Forelimb muscle (tissue), 1 donor: Measurements from ENCODE around the gene TAC3. TPM values are rescaled to one million over a fixed set of nuclear protein-coding genes. Genes with fewer than 3 reads are reported as not detected.
"Not testable (repeated sequence)": the region's sequence is repeated elsewhere in the genome, so short reads cannot be mapped to it uniquely, and the experiment has no call there.

Experiments used
- DNase-seq: peaks from one replicate; pipeline ENCODE4 v3.0.0-alpha.2; 2013; ENCODE audit warnings: low read depth
- polyA plus RNA-seq: library from polyadenylated mRNA; unstranded; fragments of 120-200 nt; gene quantifications from one replicate; pipeline ENCODE4 v1.2.1, GENCODE V29; 2013; ENCODE audit not compliant: insufficient read length

Gene TAC3
- polyA plus RNA-seq, 1 donor = not detected

DNA sequence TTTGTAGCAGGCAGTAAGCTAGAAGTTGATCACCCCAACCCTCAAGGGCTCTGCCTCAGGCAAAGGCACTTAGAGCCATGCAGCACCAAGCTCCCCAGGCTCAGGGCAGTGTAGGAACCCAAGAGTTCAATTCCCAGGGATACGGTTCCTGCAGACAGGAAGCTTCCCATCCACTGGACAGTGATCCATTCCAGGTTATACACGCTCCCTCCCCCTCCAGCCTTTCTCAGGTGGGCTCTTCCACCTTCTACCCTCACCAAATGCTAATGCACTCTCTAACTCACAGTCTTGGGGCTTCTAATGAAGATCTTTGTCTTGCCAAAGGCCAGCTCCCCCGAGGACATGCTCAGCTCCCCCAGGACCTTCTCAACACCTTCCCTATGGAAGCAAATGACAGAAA, 20.9 kb upstream of the TAC3 start:
- no peak for DNase-seq

DNA sequence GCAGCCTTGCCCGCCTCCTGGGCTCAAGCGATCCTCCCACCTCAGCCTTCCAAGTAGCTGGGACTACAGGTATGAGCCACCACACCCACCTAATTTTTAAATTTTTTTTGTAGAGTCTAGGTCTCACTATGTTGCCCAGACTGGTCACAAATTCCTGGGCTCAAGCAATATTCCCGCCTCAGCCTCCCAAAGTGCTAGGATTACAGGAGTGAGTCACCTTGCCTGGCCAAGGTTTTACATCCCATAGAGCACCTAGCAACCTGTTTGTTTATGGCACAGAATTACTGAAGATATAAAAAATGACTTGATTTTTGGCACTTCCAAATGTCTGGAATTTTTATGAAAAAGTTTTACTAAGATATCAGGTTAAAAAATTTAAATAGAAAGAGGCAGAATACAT, 17.1 kb upstream of the TAC3 start:
- DNase-seq = no peak

DNA sequence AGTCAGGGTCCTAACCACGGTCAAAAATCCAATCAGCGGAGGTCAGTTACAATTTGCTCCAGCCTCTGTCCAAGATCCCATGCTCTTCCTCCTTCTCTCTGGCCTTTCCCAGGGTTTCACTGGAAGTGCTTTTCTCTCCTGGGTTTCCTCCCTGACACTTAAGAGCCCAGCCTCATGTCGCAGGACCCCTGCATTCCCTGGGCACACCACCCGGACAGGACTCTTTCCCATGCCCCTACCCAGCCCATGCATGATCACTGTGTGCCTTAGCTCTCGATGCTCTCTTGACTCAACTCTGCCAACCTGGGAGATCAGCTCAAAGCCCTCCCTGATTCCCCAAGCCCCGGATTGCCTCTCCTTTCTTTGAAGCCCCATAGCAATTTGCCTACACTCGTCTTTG, 15.5 kb upstream of the TAC3 start:
- no peak for DNase-seq

DNA sequence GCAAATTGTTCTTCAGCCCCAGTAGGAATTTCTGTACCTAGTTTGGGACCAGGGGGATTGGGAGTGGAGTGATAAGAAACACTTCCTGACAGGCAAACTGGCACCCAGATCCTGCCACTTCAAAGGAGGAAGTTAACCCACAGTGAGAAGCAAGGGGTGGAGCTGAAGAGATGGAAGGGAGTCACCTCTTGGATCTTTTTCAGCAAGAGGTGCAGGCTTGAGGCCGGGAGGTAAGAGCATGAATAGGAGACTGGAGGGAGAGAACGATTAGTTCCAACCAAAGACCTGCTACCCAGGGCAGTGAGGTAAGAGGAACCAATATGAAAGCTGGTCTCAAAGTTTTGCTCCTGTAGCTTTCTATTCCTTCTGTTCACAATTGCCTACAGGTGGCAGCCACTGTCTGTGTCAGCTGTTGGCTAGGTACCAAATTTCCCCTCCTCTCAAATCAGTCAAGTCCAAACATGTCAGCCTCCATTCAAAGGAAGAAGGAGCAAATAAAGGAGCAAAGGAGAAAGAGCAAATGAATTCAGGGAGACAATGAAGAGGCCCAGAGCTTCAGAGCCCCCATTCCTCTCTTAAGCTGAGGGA, 14.9 kb upstream of the TAC3 start:
- DNase-seq = no peak

DNA sequence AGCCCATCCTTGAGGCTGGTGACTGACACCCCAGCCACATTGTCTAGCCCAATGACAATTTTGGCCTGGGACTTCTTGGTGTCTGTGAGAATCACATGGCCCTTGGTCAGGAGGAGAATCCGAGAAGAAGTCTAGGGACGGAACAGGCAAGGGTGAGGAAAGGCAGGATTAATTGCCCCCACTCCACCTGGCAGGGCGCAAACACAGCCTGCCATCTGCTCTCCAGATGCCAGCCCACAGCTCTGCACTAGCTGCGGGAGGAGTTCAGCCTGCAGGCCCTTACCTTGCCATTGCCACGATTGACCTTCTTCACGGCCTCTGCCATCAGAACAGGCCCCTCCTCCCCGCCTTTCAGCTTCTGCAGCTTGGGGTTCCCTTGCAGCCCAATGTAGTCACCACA, 13.1 kb upstream of the TAC3 start:
- no peak for DNase-seq

DNA sequence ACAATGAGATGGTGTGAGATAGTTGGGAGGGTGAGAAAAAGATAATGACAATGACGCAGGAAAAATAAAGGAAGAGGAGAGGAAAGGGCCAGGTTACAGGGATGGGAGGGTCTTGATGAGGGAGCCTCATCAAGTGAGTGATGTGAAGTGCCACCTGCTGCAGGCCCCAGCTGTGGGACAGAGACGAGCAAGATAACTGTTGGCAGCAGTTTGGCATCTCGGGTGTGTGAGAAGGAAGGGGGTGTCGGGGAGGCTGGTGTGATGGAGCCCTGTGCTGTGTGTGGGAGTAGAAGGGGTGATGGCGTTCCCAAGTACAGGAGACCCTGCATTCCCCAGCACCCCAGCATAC, 11.4 kb upstream of the TAC3 start:
- DNase-seq = no peak

DNA sequence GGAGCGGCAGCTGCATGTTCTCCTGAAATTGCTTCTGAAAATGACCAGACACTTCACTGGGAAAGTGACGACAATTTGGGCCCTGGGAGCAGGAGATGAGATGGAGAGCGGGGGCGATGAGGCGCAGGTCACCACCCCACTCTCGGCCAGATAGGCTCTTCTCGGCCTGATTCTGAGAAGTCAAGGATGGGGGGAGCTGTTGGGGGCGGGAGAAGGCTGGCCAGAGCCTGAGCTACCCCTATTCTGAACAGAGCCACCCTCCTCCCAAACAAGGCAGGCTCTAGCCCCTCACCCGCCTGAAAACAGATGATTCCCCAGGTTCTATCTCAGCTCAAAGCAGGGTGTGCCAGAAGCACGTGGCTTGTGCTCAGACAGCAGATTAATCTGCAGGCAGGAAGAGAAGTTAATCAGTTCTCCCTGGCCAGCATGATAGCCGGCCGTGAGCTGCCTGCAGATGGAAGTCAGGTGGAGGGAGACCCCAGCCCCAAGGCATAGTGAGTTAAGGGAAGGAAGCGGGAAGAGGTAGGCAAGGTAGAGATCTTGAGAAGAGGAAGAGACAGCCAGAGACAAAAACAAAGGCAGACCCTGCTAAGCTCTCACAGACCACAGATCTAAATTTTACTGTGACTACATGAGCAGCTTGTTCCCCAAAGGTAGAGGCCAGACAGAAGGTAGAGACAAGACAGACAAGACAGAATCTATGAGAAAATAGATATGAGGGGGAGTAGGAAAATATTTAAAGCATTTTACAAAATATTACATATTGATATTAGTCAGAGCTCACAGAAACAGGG, 10.9 kb upstream of the TAC3 start:
- DNase-seq = no peak

DNA sequence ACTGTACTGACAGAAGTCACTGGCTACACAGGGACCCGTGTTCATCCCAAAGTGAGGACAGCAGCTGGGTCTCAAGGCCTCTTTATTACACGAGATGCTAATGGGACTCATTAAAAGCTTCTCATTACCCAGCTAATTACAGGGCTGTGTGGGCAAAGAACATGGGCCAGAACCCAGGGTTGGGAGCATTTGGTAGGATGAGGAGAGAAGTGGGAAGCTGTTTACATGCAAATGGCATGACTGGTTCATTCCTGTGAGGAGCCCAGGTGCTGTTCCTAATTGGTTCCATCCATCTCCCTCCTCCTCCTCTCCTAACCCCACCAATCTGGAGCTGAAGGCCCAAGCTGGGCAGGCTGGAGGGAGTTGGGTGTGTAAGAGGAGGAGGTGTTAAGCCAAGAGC, 8.9 kb upstream of the TAC3 start:
- no peak for DNase-seq

DNA sequence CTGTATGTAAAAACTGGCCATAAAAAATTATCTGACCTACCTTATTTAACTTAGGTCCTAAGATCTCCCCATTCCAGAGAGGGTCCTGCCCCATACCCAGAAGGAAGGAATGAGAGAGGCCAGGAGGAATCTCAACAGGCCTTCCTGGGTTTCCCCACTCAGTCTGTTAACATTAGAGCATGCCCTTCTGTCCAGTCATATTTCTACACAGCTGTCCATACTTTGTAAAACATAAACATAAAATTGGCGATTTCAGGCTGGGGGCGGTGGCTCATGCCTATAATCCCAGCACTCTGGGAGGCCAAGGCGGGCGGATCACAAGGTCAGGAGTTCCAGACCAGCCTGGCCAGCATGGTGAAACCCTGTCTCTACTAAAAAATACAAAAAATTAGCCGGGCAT, 6.0 kb upstream of the TAC3 start:
- not testable (repeated sequence) for DNase-seq

DNA sequence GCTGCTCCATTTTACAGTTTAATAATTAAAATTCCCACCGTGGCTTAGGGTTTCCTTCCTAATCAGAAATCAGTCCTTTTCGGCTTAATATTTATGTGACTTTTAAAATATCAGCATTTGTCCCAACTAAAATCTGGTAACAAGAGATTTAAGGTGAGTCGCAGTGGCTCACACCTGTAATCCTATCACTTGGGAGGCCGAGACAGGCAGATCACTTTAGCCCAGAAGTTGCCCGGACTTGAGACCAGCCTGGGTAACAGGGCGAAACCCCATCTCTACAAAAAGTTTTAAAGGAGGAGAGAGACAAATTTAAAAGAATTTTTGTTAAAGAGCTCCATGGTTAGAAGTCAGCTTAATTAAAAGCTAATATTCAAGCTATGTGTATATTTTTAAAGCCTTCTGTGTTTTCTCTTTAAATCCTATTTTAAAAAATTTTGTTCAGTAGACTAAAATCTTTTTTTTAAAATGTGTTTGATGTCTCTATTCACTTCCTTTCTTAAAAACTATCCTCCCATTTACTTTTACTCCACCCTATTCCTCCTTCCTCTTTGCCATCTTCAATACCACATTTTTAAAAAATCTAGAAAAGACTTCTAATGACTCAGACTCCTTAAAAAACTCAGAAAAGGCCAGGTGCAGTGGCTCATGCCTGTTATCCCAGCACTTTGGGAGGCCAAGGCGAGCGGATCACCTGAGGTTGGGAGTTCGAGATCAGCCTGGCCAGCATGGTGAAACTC, 3.8 kb upstream of the TAC3 start:
- no peak for DNase-seq

DNA sequence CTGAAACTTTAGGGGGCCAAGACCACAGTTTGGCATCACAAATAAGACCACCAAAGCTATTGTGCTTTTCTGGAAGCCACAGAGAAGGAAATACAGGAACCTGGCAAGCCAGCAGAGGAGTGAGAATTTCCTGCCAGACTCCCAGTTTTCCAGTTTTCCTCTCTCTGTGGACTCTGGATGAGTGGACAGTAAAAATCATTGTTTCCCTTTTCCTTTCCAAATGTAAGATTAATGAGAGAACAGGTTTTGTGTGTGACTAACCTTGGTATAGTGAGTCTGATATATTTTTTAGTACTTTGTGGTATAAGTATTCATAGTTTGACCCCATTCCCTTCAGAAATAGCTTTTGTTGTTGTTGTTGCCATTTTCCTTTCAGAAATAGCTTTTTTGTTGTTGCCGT, 2.6 kb upstream of the TAC3 start:
- no peak for DNase-seq

DNA sequence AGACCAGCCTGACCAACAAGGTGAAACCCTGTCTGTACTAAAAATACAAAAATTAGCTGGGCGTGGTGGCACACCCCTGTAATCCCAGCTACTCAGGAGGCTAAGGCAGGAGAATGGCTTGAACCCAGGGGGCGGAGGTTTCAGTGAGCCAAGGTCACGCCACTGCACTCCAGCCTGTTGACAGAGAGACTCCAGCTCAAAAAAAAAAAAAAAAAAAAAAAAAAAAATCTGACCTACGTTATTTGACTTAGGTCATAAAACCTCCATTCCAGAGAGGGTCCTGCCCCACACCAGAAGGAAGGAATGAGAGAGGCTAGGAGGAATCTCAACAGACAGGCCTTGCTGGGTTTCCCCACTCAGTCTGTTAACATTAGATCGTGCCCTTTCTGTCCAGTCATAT, 2.0 kb upstream of the TAC3 start:
- not testable (repeated sequence) for DNase-seq

DNA sequence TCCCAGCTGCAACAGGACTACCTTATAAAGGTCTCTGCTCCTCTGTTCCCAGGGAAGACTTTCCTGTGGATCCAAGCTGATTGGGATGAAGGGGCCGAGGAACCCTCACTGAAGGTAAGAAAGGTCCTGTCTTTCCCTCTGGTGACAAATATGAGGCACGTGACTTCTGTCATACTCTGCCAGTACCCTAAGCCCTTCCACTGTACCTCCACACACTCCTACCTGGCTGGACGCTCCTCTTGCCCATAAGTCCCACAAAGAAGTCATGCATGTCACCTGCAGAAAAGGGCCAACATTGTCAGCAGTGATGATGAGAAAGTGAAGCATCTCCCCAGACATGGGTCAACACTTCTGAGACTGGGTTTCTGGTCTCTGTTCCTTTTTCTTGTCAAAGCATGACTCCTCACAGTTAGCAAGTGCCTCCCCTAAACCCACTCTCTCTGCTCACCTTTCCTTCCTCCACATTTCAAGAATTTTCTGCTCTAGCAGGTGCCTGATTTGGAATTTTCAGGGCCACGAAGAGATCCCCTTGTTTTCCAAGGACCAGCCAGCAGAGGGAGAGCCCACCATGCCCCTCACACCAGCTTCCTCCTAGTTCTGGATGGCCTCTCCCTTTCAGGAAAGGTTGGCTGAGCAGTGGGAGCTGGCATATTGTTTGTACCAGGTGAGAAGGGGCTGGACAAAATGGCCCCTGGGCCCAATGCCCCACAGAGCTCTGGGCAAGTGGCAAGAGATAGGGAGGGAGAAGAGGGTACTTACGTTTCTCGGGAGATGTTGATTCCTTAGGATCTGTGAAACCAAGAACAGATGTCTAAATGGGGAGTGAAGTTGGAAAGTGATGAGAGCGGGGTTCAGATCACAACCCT, 3.5 kb downstream of the TAC3 start:
- DNase-seq = no peak

DNA sequence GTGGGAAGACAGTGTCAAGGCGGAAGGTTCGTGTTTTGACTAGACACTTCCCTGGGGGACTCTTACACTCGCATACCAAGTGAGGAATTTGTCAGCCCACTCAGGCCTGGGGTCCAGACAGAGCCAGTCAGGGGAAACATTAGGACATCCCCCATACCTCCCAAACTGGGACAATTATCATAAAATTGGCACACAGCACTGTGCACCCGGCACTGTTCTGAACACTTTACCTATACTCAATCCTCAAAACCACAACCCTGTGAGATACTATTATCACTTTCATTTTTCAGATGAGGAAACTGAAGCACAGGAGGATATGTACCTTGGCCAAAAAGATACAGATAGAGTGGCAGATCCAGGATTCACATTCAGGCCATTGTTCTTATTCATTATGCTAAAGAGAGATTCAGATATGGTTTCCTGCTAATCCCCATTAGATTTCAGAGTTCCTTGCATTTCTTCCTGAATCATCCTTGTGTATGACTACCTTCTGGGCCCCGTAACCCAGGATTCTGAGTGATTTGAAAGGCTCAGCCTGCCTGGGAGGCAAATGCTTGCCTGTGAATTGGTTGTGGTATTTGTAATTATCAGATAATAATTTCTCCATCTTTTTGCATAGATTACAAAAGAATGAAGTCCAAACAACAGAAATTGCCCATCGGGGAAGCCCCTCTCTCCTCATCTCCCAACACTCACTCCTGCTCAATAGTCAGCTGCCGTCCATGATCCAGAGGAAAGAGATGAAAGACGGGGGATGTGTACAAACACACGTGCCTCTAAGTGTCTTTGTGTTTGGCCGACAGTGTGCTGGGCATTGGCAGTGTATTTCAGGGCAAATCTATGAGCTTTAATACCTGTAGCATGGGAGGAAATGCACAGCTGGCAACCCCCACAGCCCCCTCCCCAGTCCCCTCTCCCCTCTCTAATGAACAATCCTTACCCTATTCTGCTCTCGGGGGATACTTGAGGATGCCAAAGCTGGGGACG, 4.6 kb downstream of the TAC3 start:
- DNase-seq = no peak

DNA sequence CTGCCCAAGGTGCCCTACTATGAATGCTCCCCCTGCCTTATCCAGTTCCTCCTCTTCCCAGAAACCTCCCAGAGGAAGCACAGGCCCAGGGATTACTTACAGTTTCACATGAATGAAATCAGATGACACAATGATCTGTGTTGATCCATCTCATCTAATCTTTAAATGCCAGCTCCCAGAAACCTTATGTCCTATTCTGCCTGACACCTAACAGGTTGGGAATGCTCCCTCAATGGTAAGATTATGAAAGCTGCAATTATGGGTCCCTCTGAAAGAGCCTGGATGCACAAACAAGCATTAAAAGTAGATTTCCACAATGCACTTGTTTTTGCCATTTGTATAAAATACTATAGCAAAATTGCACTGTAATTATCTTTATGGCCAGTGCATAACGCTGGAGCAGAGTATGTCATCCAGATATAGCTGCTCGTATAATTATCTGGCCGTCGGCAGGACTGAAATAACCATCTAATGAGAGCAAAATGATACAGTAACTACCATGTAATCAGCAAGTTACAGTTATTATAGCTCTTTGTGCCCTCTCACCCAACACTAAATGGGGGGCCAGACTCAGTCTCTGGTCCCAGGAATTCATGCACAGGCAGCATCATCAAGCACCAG, 5.6 kb downstream of the TAC3 start:
- no peak for DNase-seq

DNA sequence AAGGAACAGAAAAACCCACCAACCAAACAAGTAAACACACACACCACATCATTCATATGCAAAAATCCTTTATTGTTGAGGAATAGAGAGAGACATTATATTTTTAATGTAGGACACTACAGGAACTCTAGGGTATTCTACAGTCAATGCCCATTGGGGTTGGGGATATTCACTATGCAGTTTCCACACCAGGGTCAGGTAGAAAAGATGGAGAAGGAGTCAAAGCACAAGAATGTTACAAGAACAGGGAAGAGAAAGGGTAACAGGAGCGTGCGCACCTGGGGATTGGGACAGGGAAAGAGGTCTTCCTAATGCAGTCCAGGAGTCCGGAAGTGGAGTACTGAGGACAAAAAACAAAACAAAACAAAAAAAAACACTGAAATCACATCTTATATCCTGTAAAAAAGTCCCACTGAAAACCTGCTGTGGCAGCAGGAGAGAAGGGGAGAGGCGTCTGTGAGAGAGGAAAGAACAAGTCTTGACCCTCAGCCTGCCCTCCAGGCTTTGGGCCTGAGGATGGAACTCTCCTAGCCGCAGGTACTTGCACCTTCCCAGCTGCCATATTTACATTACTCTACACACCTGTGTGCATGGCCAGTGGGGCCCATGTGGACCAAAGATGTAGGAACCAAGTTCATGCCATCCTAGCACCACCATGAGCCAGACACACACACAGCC, 6.2 kb downstream of the TAC3 start:
- DNase-seq = no peak

DNA sequence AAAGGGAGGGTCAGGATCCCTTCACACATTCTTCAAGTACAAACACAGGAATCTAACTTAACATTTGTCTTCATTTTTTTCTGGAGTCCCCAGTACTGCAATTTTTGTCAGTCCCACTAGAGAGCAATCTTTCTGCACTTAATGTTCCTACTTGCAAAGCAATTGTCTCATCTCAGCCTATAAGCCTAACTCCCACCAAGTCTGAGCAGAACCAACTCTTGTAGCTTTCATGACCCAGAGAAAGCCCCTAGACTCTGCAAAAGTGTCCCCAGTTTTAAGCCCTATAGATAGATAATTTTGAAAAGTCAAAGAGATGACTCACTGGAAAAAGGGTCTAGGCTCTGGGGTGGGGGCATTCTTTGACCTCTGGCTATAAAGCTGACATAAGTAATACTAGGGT, 8.2 kb downstream of the TAC3 start:
- DNase-seq = no peak

DNA sequence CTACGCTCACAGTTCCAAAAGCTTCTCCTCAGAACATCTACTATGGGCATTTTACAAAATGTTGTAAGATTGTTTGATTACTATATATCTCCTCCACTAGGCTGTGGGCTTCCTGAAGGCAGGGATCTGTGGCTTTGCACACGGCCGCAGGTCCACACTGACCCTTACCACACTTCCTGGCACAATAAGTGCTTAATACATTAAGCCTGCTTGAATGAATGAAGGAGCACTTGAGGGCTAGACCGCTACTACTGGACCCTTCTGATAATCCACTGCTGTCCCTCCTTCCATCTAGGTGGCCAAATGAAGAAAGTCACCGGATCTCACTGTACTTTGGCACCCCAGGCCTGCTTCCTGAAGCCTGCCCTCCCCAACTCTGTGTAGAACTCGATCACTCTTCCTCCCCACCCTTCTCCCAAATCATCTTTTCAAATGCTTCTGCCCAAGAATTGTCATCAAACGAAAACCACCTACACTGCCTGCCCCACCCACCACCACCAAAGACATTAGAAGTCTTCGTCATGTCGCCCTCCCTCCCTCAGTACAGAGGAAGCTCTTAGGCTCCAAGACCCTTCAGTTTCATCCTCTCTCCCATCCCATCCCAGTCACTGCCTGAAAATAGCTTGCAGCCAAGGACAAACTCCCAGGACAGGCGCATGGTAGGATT, 9.4 kb downstream of the TAC3 start:
- DNase-seq = no peak
